ENCODE measurements around the gene KLF8. TPM values are rescaled to one million over a fixed set of nuclear protein-coding genes. Genes with fewer than 3 reads are reported as not detected.

Gene KLF8
- polyA plus RNA-seq, 2 donors = 20.0 to 30.4 TPM

- Histone ChIP-seq H3K4me3 (ENCODE audit: low read depth in 1 of 2, low read length in 2 of 2) (peak overlapping the region in 1 of 2 donors; percentile 74), H3K27me3 (ENCODE audit: control insufficient read depth in 1 of 2, insufficient read depth in 2 of 2, low read length in 2 of 2) (peaks cover 0 to 7% of the 10 kb centered on the region in 2 donors), H3K27ac (ENCODE audit: low read depth in 2 of 2, low read length in 1 of 2) (peak overlapping the region; percentile 20 to 92), H3K4me1 (ENCODE audit: control insufficient read depth in 2 of 2, insufficient read depth in 2 of 2, low read length in 1 of 2) (no peaks in the 10 kb centered on the region), H3K36me3 (ENCODE audit: control insufficient read depth in 2 of 2, insufficient read depth in 2 of 2, low read length in 1 of 2) (no peaks in the 10 kb centered on the region), H3K9me3 (ENCODE audit: control insufficient read depth in 2 of 2, insufficient read depth in 1 of 2, low read depth in 1 of 2, low read length in 1 of 2) (no peaks in the 10 kb centered on the region)
- 48% methylated on average over 10 of the region's 10 CpGs for WGBS, 2 donors
Observed at GRCh38 chrX:56231537-56232090, 542 bp upstream of the KLF8 start.

- peak overlapping the region; percentile 88 to 92 for H3K27ac ChIP-seq (ENCODE audit: low read depth in 2 of 2, low read length in 1 of 2)
- WGBS, 2 donors = 8 to 35% methylated on average over 17 of the region's 17 CpGs
- H3K9me3 ChIP-seq (ENCODE audit: control insufficient read depth in 2 of 2, insufficient read depth in 1 of 2, low read depth in 1 of 2, low read length in 1 of 2) = no peaks in the 10 kb centered on the region
- H3K36me3 ChIP-seq (ENCODE audit: control insufficient read depth in 2 of 2, insufficient read depth in 2 of 2, low read length in 1 of 2) = no peaks in the 10 kb centered on the region
- H3K27me3 ChIP-seq (ENCODE audit: control insufficient read depth in 1 of 2, insufficient read depth in 2 of 2, low read length in 2 of 2) = peaks cover 0 to 7% of the 10 kb centered on the region in 2 donors
- no peaks in the 10 kb centered on the region for H3K4me1 ChIP-seq (ENCODE audit: control insufficient read depth in 2 of 2, insufficient read depth in 2 of 2, low read length in 1 of 2)
- H3K4me3 ChIP-seq (ENCODE audit: low read depth in 1 of 2, low read length in 2 of 2) = peak overlapping the region; percentile 64 to 74
Observed at GRCh38 chrX:56233100-56233499, 944 bp downstream of the KLF8 start.

- Histone ChIP-seq H3K27ac (ENCODE audit: low read depth in 2 of 2, low read length in 1 of 2) (peak overlapping the region; percentile 88 to 92), H3K27me3 (ENCODE audit: control insufficient read depth in 1 of 2, insufficient read depth in 2 of 2, low read length in 2 of 2) (peaks cover 0 to 7% of the 10 kb centered on the region in 2 donors), H3K4me1 (ENCODE audit: control insufficient read depth in 2 of 2, insufficient read depth in 2 of 2, low read length in 1 of 2) (no peaks in the 10 kb centered on the region), H3K36me3 (ENCODE audit: control insufficient read depth in 2 of 2, insufficient read depth in 2 of 2, low read length in 1 of 2) (no peaks in the 10 kb centered on the region), H3K4me3 (ENCODE audit: low read depth in 1 of 2, low read length in 2 of 2) (peak overlapping the region; percentile 64 to 74), H3K9me3 (ENCODE audit: control insufficient read depth in 2 of 2, insufficient read depth in 1 of 2, low read depth in 1 of 2, low read length in 1 of 2) (no peaks in the 10 kb centered on the region)
- 9 to 21% methylated on average over 8 of the region's 8 CpGs for WGBS, 2 donors
Observed at GRCh38 chrX:56233682-56234081, 1.5 kb downstream of the KLF8 start.

- 5 to 8% methylated on average over 5 of the region's 5 CpGs for WGBS, 2 donors
- Histone ChIP-seq H3K4me3 (ENCODE audit: low read depth in 1 of 2, low read length in 2 of 2) (no peak overlapping the region), H3K36me3 (ENCODE audit: control insufficient read depth in 2 of 2, insufficient read depth in 2 of 2, low read length in 1 of 2) (no peaks in the 10 kb centered on the region), H3K27me3 (ENCODE audit: control insufficient read depth in 1 of 2, insufficient read depth in 2 of 2, low read length in 2 of 2) (no peaks in the 10 kb centered on the region), H3K27ac (ENCODE audit: low read depth in 2 of 2, low read length in 1 of 2) (no peak overlapping the region), H3K4me1 (ENCODE audit: control insufficient read depth in 2 of 2, insufficient read depth in 2 of 2, low read length in 1 of 2) (no peaks in the 10 kb centered on the region), H3K9me3 (ENCODE audit: control insufficient read depth in 2 of 2, insufficient read depth in 1 of 2, low read depth in 1 of 2, low read length in 1 of 2) (no peaks in the 10 kb centered on the region)
Observed at GRCh38 chrX:56248492-56248891, 16.3 kb downstream of the KLF8 start.

GRCh38 chrX:56253832-56254703 is 21.9 kb downstream of the KLF8 start:
- no peaks in the 10 kb centered on the region for H3K9me3 ChIP-seq (ENCODE audit: control insufficient read depth in 2 of 2, insufficient read depth in 1 of 2, low read depth in 1 of 2, low read length in 1 of 2)
- H3K4me3 ChIP-seq (ENCODE audit: low read depth in 1 of 2, low read length in 2 of 2) = no peak overlapping the region
- no peaks in the 10 kb centered on the region for H3K4me1 ChIP-seq (ENCODE audit: control insufficient read depth in 2 of 2, insufficient read depth in 2 of 2, low read length in 1 of 2)
- 89% methylated on average over 10 of the region's 10 CpGs for WGBS, 2 donors
- H3K36me3 ChIP-seq (ENCODE audit: control insufficient read depth in 2 of 2, insufficient read depth in 2 of 2, low read length in 1 of 2) = no peaks in the 10 kb centered on the region
- no peaks in the 10 kb centered on the region for H3K27me3 ChIP-seq (ENCODE audit: control insufficient read depth in 1 of 2, insufficient read depth in 2 of 2, low read length in 2 of 2)
- no peak overlapping the region for H3K27ac ChIP-seq (ENCODE audit: low read depth in 2 of 2, low read length in 1 of 2)

- no peaks in the 10 kb centered on the region for H3K27me3 ChIP-seq (ENCODE audit: control insufficient read depth in 1 of 2, insufficient read depth in 2 of 2, low read length in 2 of 2)
- no peaks in the 10 kb centered on the region for H3K9me3 ChIP-seq (ENCODE audit: control insufficient read depth in 2 of 2, insufficient read depth in 1 of 2, low read depth in 1 of 2, low read length in 1 of 2)
- WGBS, 2 donors = 16 to 47% methylated on average over 1 of the region's 1 CpG
- H3K36me3 ChIP-seq (ENCODE audit: control insufficient read depth in 2 of 2, insufficient read depth in 2 of 2, low read length in 1 of 2) = peaks cover 0 to 7% of the 10 kb centered on the region in 2 donors
- no peak overlapping the region for H3K27ac ChIP-seq (ENCODE audit: low read depth in 2 of 2, low read length in 1 of 2)
- H3K4me3 ChIP-seq (ENCODE audit: low read depth in 1 of 2, low read length in 2 of 2) = no peak overlapping the region
- no peaks in the 10 kb centered on the region for H3K4me1 ChIP-seq (ENCODE audit: control insufficient read depth in 2 of 2, insufficient read depth in 2 of 2, low read length in 1 of 2)
Observed at GRCh38 chrX:56268888-56269287, 36.7 kb downstream of the KLF8 start.

GRCh38 chrX:56278692-56279091 is 46.5 kb downstream of the KLF8 start:
- H3K27ac ChIP-seq (ENCODE audit: low read depth in 2 of 2, low read length in 1 of 2) = no peak overlapping the region
- H3K4me1 ChIP-seq (ENCODE audit: control insufficient read depth in 2 of 2, insufficient read depth in 2 of 2, low read length in 1 of 2) = no peaks in the 10 kb centered on the region
- H3K36me3 ChIP-seq (ENCODE audit: control insufficient read depth in 2 of 2, insufficient read depth in 2 of 2, low read length in 1 of 2) = no peaks in the 10 kb centered on the region
- WGBS, 2 donors = 77 to 98% methylated on average over 1 of the region's 1 CpG
- H3K4me3 ChIP-seq (ENCODE audit: low read depth in 1 of 2, low read length in 2 of 2) = no peak overlapping the region
- H3K27me3 ChIP-seq (ENCODE audit: control insufficient read depth in 1 of 2, insufficient read depth in 2 of 2, low read length in 2 of 2) = no peaks in the 10 kb centered on the region
- no peaks in the 10 kb centered on the region for H3K9me3 ChIP-seq (ENCODE audit: control insufficient read depth in 2 of 2, insufficient read depth in 1 of 2, low read depth in 1 of 2, low read length in 1 of 2)

- H3K4me1 ChIP-seq (ENCODE audit: control insufficient read depth in 2 of 2, insufficient read depth in 2 of 2, low read length in 1 of 2) = no peaks in the 10 kb centered on the region
- no peaks in the 10 kb centered on the region for H3K36me3 ChIP-seq (ENCODE audit: control insufficient read depth in 2 of 2, insufficient read depth in 2 of 2, low read length in 1 of 2)
- WGBS, 2 donors = 71 to 92% methylated on average over 2 of the region's 2 CpGs
Observed at GRCh38 chrX:56279863-56280262, 47.7 kb downstream of the KLF8 start.

GRCh38 chrX:56281789-56282188 is 49.6 kb downstream of the KLF8 start:
- peaks cover 0 to 2% of the 10 kb centered on the region in 2 donors for H3K27me3 ChIP-seq (ENCODE audit: control insufficient read depth in 1 of 2, insufficient read depth in 2 of 2, low read length in 2 of 2)
- no peak overlapping the region for H3K4me3 ChIP-seq (ENCODE audit: low read depth in 1 of 2, low read length in 2 of 2)

More at GRCh38 chrX:56279863-56280262, 47.7 kb downstream of the KLF8 start:
- Histone ChIP-seq H3K27me3 (ENCODE audit: control insufficient read depth in 1 of 2, insufficient read depth in 2 of 2, low read length in 2 of 2) (peaks cover 0 to 2% of the 10 kb centered on the region in 2 donors), H3K27ac (ENCODE audit: low read depth in 2 of 2, low read length in 1 of 2) (no peak overlapping the region), H3K9me3 (ENCODE audit: control insufficient read depth in 2 of 2, insufficient read depth in 1 of 2, low read depth in 1 of 2, low read length in 1 of 2) (no peaks in the 10 kb centered on the region), H3K4me3 (ENCODE audit: low read depth in 1 of 2, low read length in 2 of 2) (no peak overlapping the region)

More at GRCh38 chrX:56281789-56282188, 49.6 kb downstream of the KLF8 start:
- no peaks in the 10 kb centered on the region for H3K9me3 ChIP-seq (ENCODE audit: control insufficient read depth in 2 of 2, insufficient read depth in 1 of 2, low read depth in 1 of 2, low read length in 1 of 2)
- no peak overlapping the region for H3K27ac ChIP-seq (ENCODE audit: low read depth in 2 of 2, low read length in 1 of 2)
- no peaks in the 10 kb centered on the region for H3K4me1 ChIP-seq (ENCODE audit: control insufficient read depth in 2 of 2, insufficient read depth in 2 of 2, low read length in 1 of 2)
- H3K36me3 ChIP-seq (ENCODE audit: control insufficient read depth in 2 of 2, insufficient read depth in 2 of 2, low read length in 1 of 2) = no peaks in the 10 kb centered on the region

Data from esophagus (tissue), 2 donors.